K562 (cell line): Measurements from ENCODE around the gene KMO. TPM values are rescaled to one million over a fixed set of nuclear protein-coding genes. Genes with fewer than 3 reads are reported as not detected.

Experiments used
- ATAC-seq: fragments of 200-7000 bp; cut with Tn5 transposase; 3 replicates; pipeline ENCODE4 v1.9.1; 2020; ENCODE audit warnings: moderate library complexity
- BruUV-seq: library from RNA; stranded (reverse); fragments of 400-500 nt; replicated peaks from 2 replicates; lab custom pipeline; 2021; lab: Mats Ljungman, UMichigan
- CTCF ChIA-PET: fragments of 300-600 bp; formaldehyde crosslinking; extraction: SDS; loops from one replicate; lab custom pipeline; 2021; ENCODE audit warnings: low intra/inter-chr PET ratio; lab: Yijun Ruan, JAX
- POLR2A ChIA-PET: fragments of 300-600, 350-650 bp; sonication (Branson Sonifier 250); formaldehyde crosslinking; extraction: SDS; loops from one replicate; lab custom pipeline; 2021; ENCODE audit warnings: antibody characterized with exemption, inconsistent platforms; lab: Yijun Ruan, JAX
- DNase-seq, 4 experiments: peaks; one replicate each; pipeline versions ENCODE4 v3.0.0 to v3.0.0-alpha.2; 2011 to 2018; ENCODE audit warnings: low spot score in 3 of 4, mixed read lengths in 3 of 4; ENCODE audit errors: extremely low read depth in 1 of 4
- FAIRE-seq: peaks from 2 replicates; lab custom pipeline; 2011; peaks lifted over from hg19 to GRCh38; lab: Jason Lieb, UNC
- H2AFZ ChIP-seq: 2 replicates; pipeline ENCODE4 v1.6.0; 2011; ENCODE audit warnings: low read depth, low read length, control low read depth, inconsistent platforms
- H3K27ac ChIP-seq: fragments of 200-600 bp; 3 replicates; pipeline ENCODE4 v1.8.0; 2011; ENCODE audit warnings: low read depth, mild to moderate bottlenecking, control low read depth, inconsistent platforms, low read length, moderate library complexity, mixed read lengths; ENCODE audit errors: extremely low read depth
- H3K27me3 ChIP-seq, 2 experiments: fragments of 300-600 bp in 1 of 2; 2 replicates in 1 of 2; 3 replicates in 1 of 2; pipeline versions ENCODE4 v1.6.0 to v1.8.0; 2011; ENCODE audit warnings: inconsistent platforms in 2 of 2, low read length in 2 of 2, mild to moderate bottlenecking in 1 of 2, mixed read lengths in 1 of 2, moderate library complexity in 1 of 2; ENCODE audit not compliant: control insufficient read depth in 2 of 2, insufficient read depth in 2 of 2
- H3K36me3 ChIP-seq: fragments of 300-600 bp; 3 replicates; pipeline ENCODE4 v1.8.0; 2011; ENCODE audit warnings: mild to moderate bottlenecking, low read length, inconsistent platforms; ENCODE audit not compliant: control insufficient read depth, insufficient read depth
- H3K4me1 ChIP-seq, 2 experiments: fragments of 200-600 bp in 1 of 2; replicated peaks in 1 of 2; 2 replicates in 1 of 2; 3 replicates in 1 of 2; pipeline versions ENCODE4 v1.5.1 to v1.8.0; 2011; ENCODE audit warnings: inconsistent platforms in 2 of 2, low read length in 2 of 2, mild to moderate bottlenecking in 1 of 2, mixed read lengths in 1 of 2, moderate library complexity in 1 of 2; ENCODE audit not compliant: control insufficient read depth in 2 of 2, insufficient read depth in 2 of 2
- H3K4me2 ChIP-seq: 2 replicates; pipeline ENCODE4 v1.6.1; 2011; ENCODE audit warnings: low read length, control low read depth, inconsistent platforms, mixed read lengths; ENCODE audit not compliant: insufficient read depth
- H3K4me3 ChIP-seq: fragments of 200-600 bp; sonication (generic), shearing (Covaris generic); 2 replicates; pipeline ENCODE4 v1.5.1; 2016; ENCODE audit warnings: control low read depth, inconsistent platforms
- H3K79me2 ChIP-seq: fragments of 200-600 bp; 3 replicates; pipeline ENCODE4 v1.8.0; 2011; ENCODE audit warnings: low read length, inconsistent platforms; ENCODE audit not compliant: control insufficient read depth, insufficient read depth
- H3K9ac ChIP-seq, 2 experiments: 2 replicates each; pipeline versions ENCODE4 v1.6.0 to v1.6.1; 2011; ENCODE audit warnings: low read depth in 2 of 2, low read length in 2 of 2, control low read depth in 1 of 2, inconsistent platforms in 1 of 2, mild to moderate bottlenecking in 1 of 2, mixed read lengths in 1 of 2; ENCODE audit not compliant: insufficient read depth in 1 of 2
- H3K9me1 ChIP-seq: one replicate; pipeline ENCODE4 v1.6.0; 2011; ENCODE audit warnings: inconsistent platforms, mild to moderate bottlenecking, low read length, moderate library complexity; ENCODE audit not compliant: control insufficient read depth, insufficient read depth
- H3K9me3 ChIP-seq: replicated peaks from 2 replicates; pipeline ENCODE4 v1.5.1; 2011; ENCODE audit warnings: low read depth, low read length, inconsistent platforms; ENCODE audit not compliant: control insufficient read depth, insufficient read depth
- H4K20me1 ChIP-seq: replicated peaks from 2 replicates; pipeline ENCODE4 v1.6.1; 2011; ENCODE audit warnings: low read length, inconsistent platforms, mixed read lengths; ENCODE audit not compliant: control insufficient read depth, insufficient read depth
- ARHGAP35 ChIP-seq: fragments of 450-650 bp; IDR thresholded peaks from 2 replicates; pipeline ENCODE4 v1.6.1; 2018; ENCODE audit not compliant: partially characterized antibody
- BMI1 ChIP-seq: fragments of 150-350 bp; IDR thresholded peaks from 2 replicates; pipeline ENCODE4 v1.6.1; 2014; ENCODE audit warnings: low read length
- CEBPZ ChIP-seq: fragments of 150-350 bp; IDR thresholded peaks from 2 replicates; pipeline ENCODE4 v1.6.1; 2014; ENCODE audit warnings: low read depth, mild to moderate bottlenecking, low read length, borderline replicate concordance
- E2F8 ChIP-seq: fragments of 450-650 bp; IDR thresholded peaks from 2 replicates; pipeline ENCODE4 v1.7.1; 2018; ENCODE audit warnings: mild to moderate bottlenecking, low read depth; ENCODE audit not compliant: partially characterized antibody
- GABPA ChIP-seq: fragments of 200-800 bp; sonication (Bioruptor generic); conservative IDR thresholded peaks from 2 replicates; pipeline ENCODE4 v1.6.1; 2016; ENCODE audit warnings: low read depth, missing genetic modification characterization, missing compliant biosample characterization
- MTA2 ChIP-seq: fragments of 450-650 bp; IDR thresholded peaks from 2 replicates; pipeline ENCODE4 v1.6.1; 2016; ENCODE audit warnings: low read depth
- POLR2AphosphoS5 ChIP-seq: IDR thresholded peaks from 2 replicates; pipeline ENCODE4 v1.6.1; 2011; ENCODE audit warnings: mild to moderate bottlenecking, low read depth, low read length, moderate library complexity; ENCODE audit not compliant: control insufficient read depth, insufficient read depth
- SRSF1 ChIP-seq: fragments of 200-400 bp; formaldehyde crosslinking; IDR thresholded peaks from 2 replicates; pipeline ENCODE4 v1.6.1; 2017; ENCODE audit warnings: mild to moderate bottlenecking, low read depth, low read length, moderate library complexity
- STAT5A ChIP-seq: IDR thresholded peaks from 2 replicates; pipeline ENCODE4 v1.6.1; 2012; ENCODE audit warnings: low read length, inconsistent platforms, borderline replicate concordance
- TCF15 ChIP-seq: fragments of 250-450 bp; sonication (Bioruptor Pico); IDR thresholded peaks from 2 replicates; pipeline ENCODE4 v1.8.0; 2022; ENCODE audit warnings: moderate library complexity, mild to moderate bottlenecking, inconsistent platforms
- TCFL5 ChIP-seq: fragments of 250-450 bp; sonication (Bioruptor Pico); conservative IDR thresholded peaks from 2 replicates; pipeline ENCODE4 v1.6.1; 2021; ENCODE audit warnings: mild to moderate bottlenecking, moderate library complexity, matching md5 sums
- TEAD1 ChIP-seq, 2 experiments: fragments of 450-650 bp in 1 of 2; sonication (generic) in 1 of 2; formaldehyde crosslinking; IDR thresholded peaks; 2 replicates each; pipeline versions ENCODE4 v1.4.0 to v1.8.0; 2020 to 2022; ENCODE audit warnings: mild to moderate bottlenecking in 2 of 2, missing genetic modification reagents in 1 of 2
- WGBS: fragments of 100-300 bp; shearing (Covaris generic); methylation state at CpG from one replicate; pipeline ENCODE4 v1.1.6; 2016; ENCODE audit warnings: low coverage, mixed read lengths; ENCODE audit not compliant: insufficient coverage; ENCODE audit errors: missing lambda C conversion rate; 5-methylcytosine and 5-hydroxymethylcytosine counted together
- in situ Hi-C: fragments of 300-500 bp; cut with MboI; formaldehyde crosslinking; loops from 4 replicates; pipeline ENCODE4 v1.15.0; 2018; ENCODE audit warnings: inconsistent platforms, mixed read lengths
- intact Hi-C: fragments of 100-400 bp; cut with micrococcal nuclease; formaldehyde crosslinking; loops from 2 replicates; pipeline ENCODE4 v1.14.2; 2022
- polyA plus RNA-seq, 8 experiments: library from polyadenylated mRNA; depleted of rRNA in 4 of 8; stranded (reverse) in 5 of 8; unstranded in 3 of 8; fragments of >200 nt; fragmentation: Nextera tagmentation in 2 of 8; fragmentation: Illumina TruSeq in 1 of 8; extraction: Ambion mirVana in 2 of 8; extraction: Trizol in 1 of 8; gene quantifications; 2 replicates each; pipeline versions ENCODE4 v1.2.1 to v1.2.3, GENCODE V29; 2011 to 2014; ENCODE audit warnings: inconsistent platforms in 1 of 8, missing spikeins in 1 of 8
- total RNA-seq, 7 experiments: library from RNA; depleted of rRNA in 6 of 7; stranded (reverse); fragments of >200 nt in 6 of 7; fragmentation: Illumina TruSeq in 2 of 7; extraction: Trizol in 2 of 7; gene quantifications; 2 replicates each; pipeline versions ENCODE4 v1.2.1 to v1.2.3, GENCODE V29; 2011 to 2021; ENCODE audit warnings: low replicate concordance in 1 of 7

KMO gene
- total and polyA plus RNA-seq, 9 of the 15 experiments (the other 6 are each of a cell fraction or from before 2014, with no cell fraction given): 0.01 to 0.11 (median 0.01) TPM; not detected in 6

- no TSS peak for BruUV-seq
- no peak overlapping the region for H3K9ac ChIP-seq
- no peak overlapping the region for H3K4me3 ChIP-seq
- FAIRE-seq: peak; percentile 59
- DNase-seq: no peak
- ChIA-PET POLR2A (interaction anchor here (0.8 kb wide), 1 partner anchor 13 kb away, joined by 3 read pairs; no protein-coding TSS in a partner anchor), CTCF (no interaction called here)
- no peak overlapping the region for H2AFZ ChIP-seq
- H3K27ac ChIP-seq: no peak overlapping the region
- no peaks in the 10 kb centered on the region for H3K9me3 ChIP-seq
- H3K27me3 ChIP-seq: no peaks in the 10 kb centered on the region
- intact Hi-C loops: no loop called here
- no peaks in the 10 kb centered on the region for H3K79me2 ChIP-seq
- no peaks in the 10 kb centered on the region for H3K9me1 ChIP-seq
- no peaks in the 10 kb centered on the region for H4K20me1 ChIP-seq
- H3K4me1 ChIP-seq: no peaks in the 10 kb centered on the region
- no peak for ATAC-seq
- in situ Hi-C loops: no loop called here
- WGBS: 89% methylated on average over 2 of the region's 2 CpGs
- H3K36me3 ChIP-seq: peaks cover 95% of the 10 kb centered on the region
- H3K4me2 ChIP-seq: no peak overlapping the region
- no peak for TF ChIP-seq MTA2
- TF ChIP-seq SRSF1: no peak
- TF ChIP-seq TCF15: no peak
- no peak for TF ChIP-seq GABPA (tag)
- no peak for TF ChIP-seq TCFL5 (CRISPR knock-in tag)
- TF ChIP-seq CEBPZ: no peak
- TF ChIP-seq ARHGAP35: no peak
- no peak for TF ChIP-seq BMI1
- no peak for TF ChIP-seq E2F8
- no peak for TF ChIP-seq TEAD1 (CRISPR knock-in tag; IDR thresholded peaks at IDR 0.05)
- no peak for TF ChIP-seq POLR2AphosphoS5
- no peak for TF ChIP-seq STAT5A
These were observed 24.9 kb upstream of the KMO start for GRCh38 chr1:241507189-241507863.
